ENCODE measurements around the gene GSTM4.
"Not testable (repeated sequence)": the region's sequence is repeated elsewhere in the genome, so short reads cannot be mapped to it uniquely, and the experiment has no call there.

DNA sequence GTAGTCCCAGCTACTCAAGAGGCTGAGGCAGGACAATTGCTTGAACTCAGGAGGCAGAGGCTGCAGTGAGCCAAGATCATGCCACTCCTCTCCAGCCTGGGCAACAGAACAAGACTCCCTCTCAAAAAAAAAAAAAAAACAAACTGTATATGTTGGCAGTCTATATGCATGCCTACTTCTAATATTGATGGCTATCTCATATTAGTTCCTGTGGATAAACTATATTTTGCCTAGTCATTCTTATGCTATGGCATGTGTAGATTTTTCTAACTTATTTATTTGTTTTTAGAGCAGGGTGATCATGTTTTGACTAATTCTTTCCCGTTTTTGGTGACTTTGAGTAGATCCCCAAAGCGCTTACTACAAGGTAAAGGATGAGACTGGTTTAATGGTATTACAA lies 22.7 kb downstream of the GSTM4 start:
- TF ChIP-seq, protein P1, sequence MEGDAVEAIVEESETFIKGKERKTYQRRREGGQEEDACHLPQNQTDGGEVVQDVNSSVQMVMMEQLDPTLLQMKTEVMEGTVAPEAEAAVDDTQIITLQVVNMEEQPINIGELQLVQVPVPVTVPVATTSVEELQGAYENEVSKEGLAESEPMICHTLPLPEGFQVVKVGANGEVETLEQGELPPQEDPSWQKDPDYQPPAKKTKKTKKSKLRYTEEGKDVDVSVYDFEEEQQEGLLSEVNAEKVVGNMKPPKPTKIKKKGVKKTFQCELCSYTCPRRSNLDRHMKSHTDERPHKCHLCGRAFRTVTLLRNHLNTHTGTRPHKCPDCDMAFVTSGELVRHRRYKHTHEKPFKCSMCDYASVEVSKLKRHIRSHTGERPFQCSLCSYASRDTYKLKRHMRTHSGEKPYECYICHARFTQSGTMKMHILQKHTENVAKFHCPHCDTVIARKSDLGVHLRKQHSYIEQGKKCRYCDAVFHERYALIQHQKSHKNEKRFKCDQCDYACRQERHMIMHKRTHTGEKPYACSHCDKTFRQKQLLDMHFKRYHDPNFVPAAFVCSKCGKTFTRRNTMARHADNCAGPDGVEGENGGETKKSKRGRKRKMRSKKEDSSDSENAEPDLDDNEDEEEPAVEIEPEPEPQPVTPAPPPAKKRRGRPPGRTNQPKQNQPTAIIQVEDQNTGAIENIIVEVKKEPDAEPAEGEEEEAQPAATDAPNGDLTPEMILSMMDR (conservative IDR thresholded peaks at IDR 0.05; ENCODE audit: low read depth, low read length) = not testable (repeated sequence)
- not testable (repeated sequence) for TF ChIP-seq EZH2 (IDR thresholded peaks at IDR 0.05; ENCODE audit: borderline replicate concordance, low read depth, low read length, poor library complexity, severe bottlenecking)

Data from A673 (cell line).